ENCODE measurements around the gene HNRNPH2.

DNA sequence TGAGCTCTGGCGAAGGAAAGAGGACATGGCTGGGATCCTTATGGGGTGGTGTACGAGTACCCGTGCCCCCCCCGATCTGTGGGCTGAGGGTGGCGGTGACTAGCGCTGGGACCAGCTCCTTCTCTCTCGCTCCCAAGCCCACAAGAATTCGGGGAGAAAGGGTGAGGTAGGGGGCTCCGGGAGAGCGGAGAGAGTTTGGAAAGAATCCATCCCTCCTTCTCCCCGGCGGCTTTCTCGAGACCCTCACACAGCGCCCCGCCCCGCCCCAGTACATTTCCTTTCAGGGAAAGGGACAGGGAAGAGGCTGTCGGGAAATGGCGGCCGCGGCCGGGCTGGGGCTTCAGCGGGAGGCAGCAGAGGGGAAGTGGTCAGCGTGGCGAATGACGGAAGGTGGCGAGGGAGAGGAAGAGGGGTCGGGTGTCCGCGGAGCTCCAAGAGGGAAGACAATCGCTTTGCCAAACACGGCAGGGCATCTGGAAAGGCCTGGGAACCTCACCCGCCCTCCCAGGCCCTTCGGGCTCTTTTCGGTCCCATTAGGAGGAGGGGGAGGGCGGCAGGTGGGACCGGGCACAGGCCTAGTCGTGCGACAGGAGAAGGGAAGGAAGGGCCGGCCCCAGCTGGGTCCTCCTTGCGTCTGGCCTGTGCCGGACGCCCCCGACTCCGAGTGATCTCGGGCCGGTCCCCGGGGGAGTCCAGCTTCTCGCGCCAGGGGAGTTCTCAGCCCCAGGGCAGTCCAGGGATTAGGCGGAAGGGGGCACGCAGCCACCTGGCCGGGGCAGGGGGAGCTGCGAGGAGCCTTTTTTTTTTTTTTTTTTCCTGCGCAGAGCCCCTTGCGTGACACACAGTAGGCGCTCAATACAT lies 10.2 kb downstream of the HNRNPH2 start:
- TF ChIP-seq, protein P1, sequence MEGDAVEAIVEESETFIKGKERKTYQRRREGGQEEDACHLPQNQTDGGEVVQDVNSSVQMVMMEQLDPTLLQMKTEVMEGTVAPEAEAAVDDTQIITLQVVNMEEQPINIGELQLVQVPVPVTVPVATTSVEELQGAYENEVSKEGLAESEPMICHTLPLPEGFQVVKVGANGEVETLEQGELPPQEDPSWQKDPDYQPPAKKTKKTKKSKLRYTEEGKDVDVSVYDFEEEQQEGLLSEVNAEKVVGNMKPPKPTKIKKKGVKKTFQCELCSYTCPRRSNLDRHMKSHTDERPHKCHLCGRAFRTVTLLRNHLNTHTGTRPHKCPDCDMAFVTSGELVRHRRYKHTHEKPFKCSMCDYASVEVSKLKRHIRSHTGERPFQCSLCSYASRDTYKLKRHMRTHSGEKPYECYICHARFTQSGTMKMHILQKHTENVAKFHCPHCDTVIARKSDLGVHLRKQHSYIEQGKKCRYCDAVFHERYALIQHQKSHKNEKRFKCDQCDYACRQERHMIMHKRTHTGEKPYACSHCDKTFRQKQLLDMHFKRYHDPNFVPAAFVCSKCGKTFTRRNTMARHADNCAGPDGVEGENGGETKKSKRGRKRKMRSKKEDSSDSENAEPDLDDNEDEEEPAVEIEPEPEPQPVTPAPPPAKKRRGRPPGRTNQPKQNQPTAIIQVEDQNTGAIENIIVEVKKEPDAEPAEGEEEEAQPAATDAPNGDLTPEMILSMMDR (IDR thresholded peaks at IDR 0.05; ENCODE audit: low read length), result no peak
- TF ChIP-seq EZH2 (optimal IDR thresholded peaks at IDR 0.05; ENCODE audit: low read depth, low read length), result no peak
- no peak for TF ChIP-seq EZH2phosphoT487 (IDR thresholded peaks at IDR 0.05; ENCODE audit: low read length)

Measured in MM.1S (cell line).